A549 (cell line): Measurements from ENCODE around the gene THSD7A.

ENCODE experiments used
- CTCF ChIP-seq: fragments of >200 bp; sonication (Bioruptor Twin); formaldehyde crosslinking; IDR thresholded peaks from 3 replicates; pipeline ENCODE4 v1.5.1; 2016
- PHF8 ChIP-seq: fragments of 200-600 bp; sonication (generic); IDR thresholded peaks from 2 replicates; pipeline ENCODE4 v1.6.1; 2016; ENCODE audit warnings: low read depth, mild to moderate bottlenecking, antibody characterized with exemption, moderate library complexity, borderline replicate concordance
- POLR2A ChIP-seq: IDR thresholded peaks from 2 replicates; pipeline ENCODE4 v1.6.1; 2012; ENCODE audit warnings: mild to moderate bottlenecking, low read length

GRCh38 chr7:11416641-11417458 lies 415.1 kb downstream of the THSD7A start:
- TF ChIP-seq POLR2A (no peak), CTCF (no peak), PHF8 (no peak)
